Measurements from ENCODE around the gene DRC3. TPM values are rescaled to one million over a fixed set of nuclear protein-coding genes. Genes with fewer than 3 reads are reported as not detected.
A peak's percentile ranks its signal among the peaks of the same experiment; 100 is the strongest.

Gene DRC3
- total RNA-seq, 2 donors from 2014 or later, result 2.0 to 2.6 TPM

- 84 to 86% methylated on average over 3 of the region's 3 CpGs for WGBS, 2 experiments (ENCODE audit: insufficient coverage in 1 of 2, insufficient read length in 1 of 2)
- Histone ChIP-seq H3K9ac (ENCODE audit: extremely low read depth, low read length, poor library complexity, severe bottlenecking) (no peak overlapping the region), H3K36me3 (ENCODE audit: control insufficient read depth, insufficient read depth, low read length) (peaks cover 54% of the 10 kb centered on the region), H3K4me1 (ENCODE audit: control insufficient read depth, insufficient read depth, low read length) (peaks cover 16% of the 10 kb centered on the region), H3K4me3 (ENCODE audit: low read length) (no peak overlapping the region), H3K9me3 (ENCODE audit: control insufficient read depth, low read length) (no peaks in the 10 kb centered on the region), H3K27ac (ENCODE audit: low read depth, low read length) (no peak overlapping the region), H3K27me3 (ENCODE audit: control insufficient read depth, insufficient read depth, low read length, poor library complexity, severe bottlenecking) (no peaks in the 10 kb centered on the region)
- Mint-ChIP-seq H3K4me1 (peaks cover 13% of the 10 kb centered on the region), H3K9me3 (no peaks in the 10 kb centered on the region), H3K27ac (no peak overlapping the region), H3K27me3 (ENCODE audit: insufficient read depth) (no peaks in the 10 kb centered on the region), H3K4me3 (no peak overlapping the region), H3K36me3 (ENCODE audit: low read depth) (peaks cover 23% of the 10 kb centered on the region)
- DNase-seq, result peak; percentile 56
- TF ChIP-seq CTCF (conservative IDR thresholded peaks at IDR 0.05), result no peak
Measured at GRCh38 chr17:18005496-18005895, 32.8 kb downstream of the DRC3 start.

GRCh38 chr17:18006495-18007239, 34.0 kb downstream of the DRC3 start:
- Histone ChIP-seq H3K9me3 (ENCODE audit: control insufficient read depth, low read length) (no peaks in the 10 kb centered on the region), H3K27ac (ENCODE audit: low read depth, low read length) (no peak overlapping the region), H3K9ac (ENCODE audit: extremely low read depth, low read length, poor library complexity, severe bottlenecking) (no peak overlapping the region), H3K27me3 (ENCODE audit: control insufficient read depth, insufficient read depth, low read length, poor library complexity, severe bottlenecking) (no peaks in the 10 kb centered on the region), H3K4me1 (ENCODE audit: control insufficient read depth, insufficient read depth, low read length) (peaks cover 16% of the 10 kb centered on the region), H3K4me3 (ENCODE audit: low read length) (no peak overlapping the region), H3K36me3 (ENCODE audit: control insufficient read depth, insufficient read depth, low read length) (peaks cover 66% of the 10 kb centered on the region)
- Mint-ChIP-seq H3K27me3 (ENCODE audit: insufficient read depth) (no peaks in the 10 kb centered on the region), H3K4me3 (no peak overlapping the region), H3K4me1 (peaks cover 13% of the 10 kb centered on the region), H3K9me3 (no peaks in the 10 kb centered on the region), H3K27ac (no peak overlapping the region), H3K36me3 (ENCODE audit: low read depth) (peaks cover 32% of the 10 kb centered on the region)
- WGBS, 2 experiments (ENCODE audit: insufficient coverage in 1 of 2, insufficient read length in 1 of 2), result 94% methylated on average over 17 to 25 of the region's 31 CpGs
- DNase-seq, result peak; percentile 83
- no peak for TF ChIP-seq CTCF (conservative IDR thresholded peaks at IDR 0.05)

DNA sequence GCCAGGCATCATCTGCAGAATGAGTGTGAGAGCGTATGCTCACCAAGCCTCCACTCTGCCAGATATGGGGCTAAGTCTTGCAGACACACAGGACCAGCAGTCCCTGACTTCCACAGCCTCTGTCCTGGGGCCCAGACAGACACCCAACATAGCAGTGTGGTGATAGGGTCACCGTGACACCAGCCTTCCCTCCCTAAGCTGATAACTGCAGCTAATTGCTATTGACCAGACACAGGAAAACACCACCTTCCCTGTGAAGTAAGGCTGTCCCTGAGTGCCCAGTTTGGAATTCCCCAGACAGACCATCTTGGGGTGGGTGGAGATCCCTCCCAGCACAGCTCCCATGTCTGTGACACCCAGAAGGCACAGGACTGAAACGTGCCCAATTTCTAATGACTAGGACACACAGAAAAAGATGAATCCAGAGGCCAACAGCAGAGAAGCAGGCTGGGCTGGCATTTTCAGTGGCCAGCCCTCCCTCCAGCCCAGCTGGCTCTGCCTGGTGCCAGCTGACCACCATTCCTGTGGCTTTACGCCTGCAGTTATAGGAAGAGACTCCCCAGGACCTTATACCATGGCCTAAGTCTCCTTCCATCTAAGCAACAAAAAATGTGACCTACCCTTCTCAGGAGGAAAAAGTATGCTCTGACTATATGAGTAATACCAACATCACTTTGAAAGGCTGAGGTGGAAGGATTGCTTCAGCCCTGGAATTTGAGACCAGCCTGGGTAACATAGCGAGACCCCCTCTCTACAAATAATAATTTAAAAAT, 36.0 kb downstream of the DRC3 start:
- H3K9me3 ChIP-seq (ENCODE audit: control insufficient read depth, low read length), result no peaks in the 10 kb centered on the region
- 86 to 93% methylated on average over 4 to 5 of the region's 5 CpGs for WGBS, 2 experiments (ENCODE audit: insufficient coverage in 1 of 2, insufficient read length in 1 of 2)
- H3K4me3 ChIP-seq (ENCODE audit: low read length), result no peak overlapping the region
- no peak for DNase-seq
- peaks cover 86% of the 10 kb centered on the region for H3K36me3 ChIP-seq (ENCODE audit: control insufficient read depth, insufficient read depth, low read length)
- peaks cover 16% of the 10 kb centered on the region for H3K4me1 ChIP-seq (ENCODE audit: control insufficient read depth, insufficient read depth, low read length)
- Mint-ChIP-seq H3K27me3 (ENCODE audit: insufficient read depth) (no peaks in the 10 kb centered on the region), H3K4me1 (peaks cover 13% of the 10 kb centered on the region), H3K27ac (no peak overlapping the region), H3K36me3 (ENCODE audit: low read depth) (peaks cover 49% of the 10 kb centered on the region), H3K9me3 (no peaks in the 10 kb centered on the region), H3K4me3 (no peak overlapping the region)
- H3K9ac ChIP-seq (ENCODE audit: extremely low read depth, low read length, poor library complexity, severe bottlenecking), result no peak overlapping the region
- no peak overlapping the region for H3K27ac ChIP-seq (ENCODE audit: low read depth, low read length)
- TF ChIP-seq CTCF (conservative IDR thresholded peaks at IDR 0.05), result no peak
- H3K27me3 ChIP-seq (ENCODE audit: control insufficient read depth, insufficient read depth, low read length, poor library complexity, severe bottlenecking), result no peaks in the 10 kb centered on the region
